Stimulated activated effector memory CD8-positive, alpha-beta T cell treated with anti-CD3 and anti-CD28 coated beads, Interleukin-12 subunit alpha, Interleukin-12 subunit beta, amount 100 ng/mL, for 72 hours (primary cell): ENCODE data around the gene CCDC154.

Experiments
- ATAC-seq: fragments of 150-1000 bp; cut with Tn5 transposase; 2 replicates; pipeline ENCODE4 v1.10.0; 2021
- DNase-seq, 2 donors: peaks; one replicate each; pipeline ENCODE4 v3.0.0; 2021 to 2022; ENCODE audit warnings: low spot score in 2 of 2
- H3K27ac Mint-ChIP-seq: one replicate; pipeline ENCODE4 v1.8.0; 2022; ENCODE audit warnings: mild to moderate bottlenecking, mixed read lengths
- H3K36me3 Mint-ChIP-seq: one replicate; pipeline ENCODE4 v1.8.0; 2022; ENCODE audit warnings: mild to moderate bottlenecking, mixed read lengths
- H3K4me1 Mint-ChIP-seq: one replicate; pipeline ENCODE4 v1.8.0; 2022; ENCODE audit warnings: mixed read lengths
- H3K4me3 Mint-ChIP-seq: one replicate; pipeline ENCODE4 v1.8.0; 2022; ENCODE audit warnings: mild to moderate bottlenecking, mixed read lengths
- H3K9me3 Mint-ChIP-seq: one replicate; pipeline ENCODE4 v1.8.0; 2022; ENCODE audit warnings: mixed read lengths

Gene CCDC154

GRCh38 chr16:1443980-1444729, at the start of gene CCDC154:
TSS of gene CCDC154 (minus strand) at chr16:1444556. CDS start at chr16:1444322, 234 bp downstream.
- no peaks in the 10 kb centered on the region for H3K9me3 Mint-ChIP-seq
- no peaks in the 10 kb centered on the region for H3K4me1 Mint-ChIP-seq
- H3K36me3 Mint-ChIP-seq = peaks cover 6% of the 10 kb centered on the region
- H3K27ac Mint-ChIP-seq = no peak within 1 kb of the TSS
- H3K4me3 Mint-ChIP-seq = no peak within 1 kb of the TSS
- ATAC-seq (no peak), DNase-seq (no peak)

GRCh38 chr16:1493746-1494094, 49.4 kb upstream of the CCDC154 start:
- Mint-ChIP-seq H3K9me3 (no peaks in the 10 kb centered on the region), H3K27ac (peak overlapping the region; percentile 97), H3K4me1 (peaks cover 18% of the 10 kb centered on the region), H3K36me3 (peaks cover 45% of the 10 kb centered on the region), H3K4me3 (peak overlapping the region; percentile 83)
- DNase-seq = no peak
- ATAC-seq = peak; percentile 42

GRCh38 chr16:1492923-1493745, 48.8 kb upstream of the CCDC154 start, which contains the start of gene TELO2:
TSS of gene TELO2 (plus strand) at chr16:1493360. CDS start at chr16:1494282, 922 bp downstream.
- H3K27ac Mint-ChIP-seq = peak within 1 kb of the TSS; percentile 97
- ATAC-seq (peak; percentile 83), DNase-seq (peak; percentile 91 to 93)
- peaks cover 39% of the 10 kb centered on the region for H3K36me3 Mint-ChIP-seq
- peaks cover 18% of the 10 kb centered on the region for H3K4me1 Mint-ChIP-seq
- peak within 1 kb of the TSS; percentile 83 for H3K4me3 Mint-ChIP-seq
- no peaks in the 10 kb centered on the region for H3K9me3 Mint-ChIP-seq

GRCh38 chr16:1492082-1492922, 47.9 kb upstream of the CCDC154 start:
- Mint-ChIP-seq H3K36me3 (peaks cover 31% of the 10 kb centered on the region), H3K9me3 (no peaks in the 10 kb centered on the region), H3K27ac (peak overlapping the region; percentile 97), H3K4me1 (peaks cover 18% of the 10 kb centered on the region), H3K4me3 (peak overlapping the region; percentile 83)
- ATAC-seq (no peak), DNase-seq (no peak)

GRCh38 chr16:1491327-1491726, 47.0 kb upstream of the CCDC154 start:
- H3K4me3 Mint-ChIP-seq = no peak overlapping the region

GRCh38 chr16:1489077-1489476, 44.7 kb upstream of the CCDC154 start:
- Mint-ChIP-seq H3K27ac (no peak overlapping the region), H3K9me3 (no peaks in the 10 kb centered on the region), H3K4me3 (no peak overlapping the region), H3K4me1 (peaks cover 13% of the 10 kb centered on the region), H3K36me3 (peaks cover 13% of the 10 kb centered on the region)
- no peak for ATAC-seq
- DNase-seq = no peak

More at GRCh38 chr16:1491327-1491726, 47.0 kb upstream of the CCDC154 start:
- Mint-ChIP-seq H3K36me3 (peaks cover 25% of the 10 kb centered on the region), H3K27ac (peak overlapping the region; percentile 49), H3K4me1 (peaks cover 18% of the 10 kb centered on the region), H3K9me3 (no peaks in the 10 kb centered on the region)
- ATAC-seq (no peak), DNase-seq (no peak)

GRCh38 chr16:1488619-1489018, 44.3 kb upstream of the CCDC154 start, which contains the start of gene PTX4:
TSS of gene PTX4 (minus strand) at chr16:1488944. CDS start at chr16:1488909, 35 bp downstream.
- H3K9me3 Mint-ChIP-seq = no peaks in the 10 kb centered on the region
- no peak within 1 kb of the TSS for H3K4me3 Mint-ChIP-seq
- no peak within 1 kb of the TSS for H3K27ac Mint-ChIP-seq
- no peak for ATAC-seq
- peaks cover 9% of the 10 kb centered on the region for H3K36me3 Mint-ChIP-seq
- no peak for DNase-seq
- peaks cover 10% of the 10 kb centered on the region for H3K4me1 Mint-ChIP-seq

- ATAC-seq = no peak
- peaks cover 7% of the 10 kb centered on the region for H3K36me3 Mint-ChIP-seq
- no peak overlapping the region for H3K27ac Mint-ChIP-seq
- H3K4me1 Mint-ChIP-seq = peaks cover 9% of the 10 kb centered on the region
- no peaks in the 10 kb centered on the region for H3K9me3 Mint-ChIP-seq
- no peak overlapping the region for H3K4me3 Mint-ChIP-seq
- no peak for DNase-seq
Measured at GRCh38 chr16:1488054-1488601, 43.8 kb upstream of the CCDC154 start.

GRCh38 chr16:1487395-1488053, 43.2 kb upstream of the CCDC154 start:
- Mint-ChIP-seq H3K27ac (no peak overlapping the region), H3K9me3 (no peaks in the 10 kb centered on the region), H3K4me1 (peaks cover 3% of the 10 kb centered on the region), H3K4me3 (no peak overlapping the region), H3K36me3 (peaks cover 5% of the 10 kb centered on the region)
- DNase-seq = no peak
- no peak for ATAC-seq

GRCh38 chr16:1486551-1487390, 42.4 kb upstream of the CCDC154 start:
- Mint-ChIP-seq H3K4me3 (no peak overlapping the region), H3K27ac (no peak overlapping the region), H3K4me1 (no peaks in the 10 kb centered on the region), H3K9me3 (no peaks in the 10 kb centered on the region), H3K36me3 (peaks cover 5% of the 10 kb centered on the region)
- ATAC-seq = no peak
- DNase-seq = no peak

GRCh38 chr16:1485847-1486496, 41.6 kb upstream of the CCDC154 start:
- Mint-ChIP-seq H3K4me3 (no peak overlapping the region), H3K4me1 (no peaks in the 10 kb centered on the region), H3K9me3 (no peaks in the 10 kb centered on the region), H3K27ac (no peak overlapping the region), H3K36me3 (peaks cover 5% of the 10 kb centered on the region)
- ATAC-seq = no peak
- no peak for DNase-seq

- Mint-ChIP-seq H3K9me3 (no peaks in the 10 kb centered on the region), H3K4me1 (no peaks in the 10 kb centered on the region), H3K36me3 (peaks cover 5% of the 10 kb centered on the region), H3K4me3 (no peak overlapping the region), H3K27ac (no peak overlapping the region)
- no peak for DNase-seq
- ATAC-seq = no peak
Measured at GRCh38 chr16:1481906-1482835, 37.8 kb upstream of the CCDC154 start.
